K562 (cell line): ENCODE results near the gene WFIKKN2. TPM values are rescaled to one million over a fixed set of nuclear protein-coding genes. Genes with fewer than 3 reads are reported as not detected.

Experiments used
- ATAC-seq: fragments of 200-7000 bp; cut with Tn5 transposase; 3 replicates; pipeline ENCODE4 v1.9.1; 2020; ENCODE audit warnings: moderate library complexity
- BruUV-seq: library from RNA; stranded (reverse); fragments of 400-500 nt; replicated peaks from 2 replicates; lab custom pipeline; 2021; lab: Mats Ljungman, UMichigan
- CTCF ChIA-PET: fragments of 300-600 bp; formaldehyde crosslinking; extraction: SDS; loops from one replicate; lab custom pipeline; 2021; ENCODE audit warnings: low intra/inter-chr PET ratio; lab: Yijun Ruan, JAX
- POLR2A ChIA-PET: fragments of 300-600, 350-650 bp; sonication (Branson Sonifier 250); formaldehyde crosslinking; extraction: SDS; loops from one replicate; lab custom pipeline; 2021; ENCODE audit warnings: antibody characterized with exemption, inconsistent platforms; lab: Yijun Ruan, JAX
- DNase-seq, 4 experiments: peaks; one replicate each; pipeline versions ENCODE4 v3.0.0 to v3.0.0-alpha.2; 2011 to 2018; ENCODE audit warnings: low spot score in 3 of 4, mixed read lengths in 3 of 4; ENCODE audit errors: extremely low read depth in 1 of 4
- FAIRE-seq: peaks from 2 replicates; lab custom pipeline; 2011; peaks lifted over from hg19 to GRCh38; lab: Jason Lieb, UNC
- H2AFZ ChIP-seq: 2 replicates; pipeline ENCODE4 v1.6.0; 2011; ENCODE audit warnings: low read depth, low read length, control low read depth, inconsistent platforms
- H3K27ac ChIP-seq: fragments of 200-600 bp; 3 replicates; pipeline ENCODE4 v1.8.0; 2011; ENCODE audit warnings: low read depth, mild to moderate bottlenecking, control low read depth, inconsistent platforms, low read length, moderate library complexity, mixed read lengths; ENCODE audit errors: extremely low read depth
- H3K27me3 ChIP-seq, 2 experiments: fragments of 300-600 bp in 1 of 2; 2 replicates in 1 of 2; 3 replicates in 1 of 2; pipeline versions ENCODE4 v1.6.0 to v1.8.0; 2011; ENCODE audit warnings: inconsistent platforms in 2 of 2, low read length in 2 of 2, mild to moderate bottlenecking in 1 of 2, mixed read lengths in 1 of 2, moderate library complexity in 1 of 2; ENCODE audit not compliant: control insufficient read depth in 2 of 2, insufficient read depth in 2 of 2
- H3K36me3 ChIP-seq: fragments of 300-600 bp; 3 replicates; pipeline ENCODE4 v1.8.0; 2011; ENCODE audit warnings: mild to moderate bottlenecking, low read length, inconsistent platforms; ENCODE audit not compliant: control insufficient read depth, insufficient read depth
- H3K4me1 ChIP-seq, 2 experiments: fragments of 200-600 bp in 1 of 2; replicated peaks in 1 of 2; 2 replicates in 1 of 2; 3 replicates in 1 of 2; pipeline versions ENCODE4 v1.5.1 to v1.8.0; 2011; ENCODE audit warnings: inconsistent platforms in 2 of 2, low read length in 2 of 2, mild to moderate bottlenecking in 1 of 2, mixed read lengths in 1 of 2, moderate library complexity in 1 of 2; ENCODE audit not compliant: control insufficient read depth in 2 of 2, insufficient read depth in 2 of 2
- H3K4me2 ChIP-seq: 2 replicates; pipeline ENCODE4 v1.6.1; 2011; ENCODE audit warnings: low read length, control low read depth, inconsistent platforms, mixed read lengths; ENCODE audit not compliant: insufficient read depth
- H3K4me3 ChIP-seq: fragments of 200-600 bp; sonication (generic), shearing (Covaris generic); 2 replicates; pipeline ENCODE4 v1.5.1; 2016; ENCODE audit warnings: control low read depth, inconsistent platforms
- H3K79me2 ChIP-seq: fragments of 200-600 bp; 3 replicates; pipeline ENCODE4 v1.8.0; 2011; ENCODE audit warnings: low read length, inconsistent platforms; ENCODE audit not compliant: control insufficient read depth, insufficient read depth
- H3K9ac ChIP-seq, 2 experiments: 2 replicates each; pipeline versions ENCODE4 v1.6.0 to v1.6.1; 2011; ENCODE audit warnings: low read depth in 2 of 2, low read length in 2 of 2, control low read depth in 1 of 2, inconsistent platforms in 1 of 2, mild to moderate bottlenecking in 1 of 2, mixed read lengths in 1 of 2; ENCODE audit not compliant: insufficient read depth in 1 of 2
- H3K9me1 ChIP-seq: one replicate; pipeline ENCODE4 v1.6.0; 2011; ENCODE audit warnings: inconsistent platforms, mild to moderate bottlenecking, low read length, moderate library complexity; ENCODE audit not compliant: control insufficient read depth, insufficient read depth
- H3K9me3 ChIP-seq: replicated peaks from 2 replicates; pipeline ENCODE4 v1.5.1; 2011; ENCODE audit warnings: low read depth, low read length, inconsistent platforms; ENCODE audit not compliant: control insufficient read depth, insufficient read depth
- H4K20me1 ChIP-seq: replicated peaks from 2 replicates; pipeline ENCODE4 v1.6.1; 2011; ENCODE audit warnings: low read length, inconsistent platforms, mixed read lengths; ENCODE audit not compliant: control insufficient read depth, insufficient read depth
- ARID4B ChIP-seq: sonication (generic); formaldehyde crosslinking; IDR thresholded peaks from 2 replicates; pipeline ENCODE4 v1.8.0; 2022; ENCODE audit warnings: mild to moderate bottlenecking, missing genetic modification reagents
- FOXK2 ChIP-seq, 2 experiments: fragments of 450-650 bp; IDR thresholded peaks in 1 of 2; conservative IDR thresholded peaks in 1 of 2; 2 replicates each; pipeline ENCODE4 v1.6.1; 2016; ENCODE audit warnings: low read depth in 2 of 2, mild to moderate bottlenecking in 1 of 2
- KAT2B ChIP-seq: IDR thresholded peaks from one replicate; pipeline ENCODE4 v1.6.1; 2012; ENCODE audit warnings: low read depth, mild to moderate bottlenecking, control low read depth, inconsistent platforms, low read length, moderate library complexity
- MAFK ChIP-seq: IDR thresholded peaks from 2 replicates; pipeline ENCODE4 v1.6.1; 2011; ENCODE audit warnings: low read length, improper control_type of control experiment
- PML ChIP-seq: IDR thresholded peaks from 2 replicates; pipeline ENCODE4 v1.6.1; 2012; ENCODE audit warnings: low read length, inconsistent platforms
- SMAD1 ChIP-seq: fragments of 150-350 bp; IDR thresholded peaks from 2 replicates; pipeline ENCODE4 v1.6.1; 2014; ENCODE audit warnings: low read length, low read depth; ENCODE audit not compliant: partially characterized antibody
- TRIM25 ChIP-seq: fragments of 450-650 bp; IDR thresholded peaks from 2 replicates; pipeline ENCODE4 v1.7.0; 2016; ENCODE audit warnings: borderline replicate concordance
- ZBTB2 ChIP-seq: fragments of 450-650 bp; IDR thresholded peaks from 2 replicates; pipeline ENCODE4 v1.6.1; 2016; ENCODE audit warnings: antibody characterized with exemption
- ZC3H11A ChIP-seq: IDR thresholded peaks from 2 replicates; pipeline ENCODE4 v1.6.1; 2012; ENCODE audit warnings: low read depth, low read length, improper control_type of control experiment
- ZKSCAN1 ChIP-seq: fragments of 150-350 bp; IDR thresholded peaks from 2 replicates; pipeline ENCODE4 v1.6.1; 2016; ENCODE audit warnings: low read depth, low read length
- ZNF184 ChIP-seq: sonication (generic); formaldehyde crosslinking; IDR thresholded peaks from 2 replicates; pipeline ENCODE4 v1.5.0; 2020; ENCODE audit warnings: missing genetic modification reagents
- ZNF232 ChIP-seq: sonication (generic); formaldehyde crosslinking; IDR thresholded peaks from 2 replicates; pipeline ENCODE4 v1.8.0; 2022; ENCODE audit warnings: mild to moderate bottlenecking, missing genetic modification reagents
- ZNF551 ChIP-seq: fragments of 250-450 bp; sonication (Bioruptor Pico); IDR thresholded peaks from 2 replicates; pipeline ENCODE4 v1.5.0; 2021; ENCODE audit warnings: mild to moderate bottlenecking, moderate library complexity
- WGBS: fragments of 100-300 bp; shearing (Covaris generic); methylation state at CpG from one replicate; pipeline ENCODE4 v1.1.6; 2016; ENCODE audit warnings: low coverage, mixed read lengths; ENCODE audit not compliant: insufficient coverage; ENCODE audit errors: missing lambda C conversion rate; 5-methylcytosine and 5-hydroxymethylcytosine counted together
- in situ Hi-C: fragments of 300-500 bp; cut with MboI; formaldehyde crosslinking; loops from 4 replicates; pipeline ENCODE4 v1.15.0; 2018; ENCODE audit warnings: inconsistent platforms, mixed read lengths
- intact Hi-C: fragments of 100-400 bp; cut with micrococcal nuclease; formaldehyde crosslinking; loops from 2 replicates; pipeline ENCODE4 v1.14.2; 2022
- polyA plus RNA-seq, 8 experiments: library from polyadenylated mRNA; depleted of rRNA in 4 of 8; stranded (reverse) in 5 of 8; unstranded in 3 of 8; fragments of >200 nt; fragmentation: Nextera tagmentation in 2 of 8; fragmentation: Illumina TruSeq in 1 of 8; extraction: Ambion mirVana in 2 of 8; extraction: Trizol in 1 of 8; gene quantifications; 2 replicates each; pipeline versions ENCODE4 v1.2.1 to v1.2.3, GENCODE V29; 2011 to 2014; ENCODE audit warnings: inconsistent platforms in 1 of 8, missing spikeins in 1 of 8
- total RNA-seq, 7 experiments: library from RNA; depleted of rRNA in 6 of 7; stranded (reverse); fragments of >200 nt in 6 of 7; fragmentation: Illumina TruSeq in 2 of 7; extraction: Trizol in 2 of 7; gene quantifications; 2 replicates each; pipeline versions ENCODE4 v1.2.1 to v1.2.3, GENCODE V29; 2011 to 2021; ENCODE audit warnings: low replicate concordance in 1 of 7

WFIKKN2 gene
- total and polyA plus RNA-seq, 9 of the 15 experiments (the other 6 are each of a cell fraction or from before 2014, with no cell fraction given): 0.07 TPM; not detected in 8

- TF ChIP-seq SMAD1 (no peak), ZNF232 (no peak), MAFK (peak; percentile 42; the same call in 1 of the 2 replicates), ZBTB2 (no peak)
Observed at GRCh38 chr17:50864747-50865059, 29.3 kb downstream of the WFIKKN2 start (continued).

GRCh38 chr17:50865060-50865867 lies 29.9 kb downstream of the WFIKKN2 start:
- Histone ChIP-seq H3K4me2 (peak overlapping the region; percentile 95), H3K9ac (peak overlapping the region; percentile 80 to 98), H3K9me1 (no peaks in the 10 kb centered on the region), H2AFZ (peak overlapping the region; percentile 54), H4K20me1 (peaks cover 12% of the 10 kb centered on the region), H3K9me3 (no peaks in the 10 kb centered on the region), H3K4me1 (peaks cover 11 to 13% of the 10 kb centered on the region in 2 experiments; a peak in 4 of 5 replicates), H3K4me3 (peak overlapping the region; percentile 88), H3K27ac (peak overlapping the region; percentile 88), H3K79me2 (peaks cover 41% of the 10 kb centered on the region), H3K36me3 (peaks cover 26% of the 10 kb centered on the region), H3K27me3 (no peaks in the 10 kb centered on the region)
- intact Hi-C loops: loop anchor here (5.0 kb wide), 1 partner anchor 302 kb away; the partner anchor contains the start of gene NME2
- peak; percentile 67 to 74 (median 70) for DNase-seq
- TSS peak; percentile 45 for BruUV-seq
- 0% methylated on average over 39 of the region's 50 CpGs for WGBS
- ATAC-seq: peak; percentile 49
- POLR2A ChIA-PET: interaction anchor here (0.6 to 7.7 kb wide), 40 partner anchors 9 to 1090 kb away, joined by 3 to 207 read pairs (median 6); no protein-coding TSS in a partner anchor
- in situ Hi-C loops: loop anchor here (10.0 kb wide), 1 partner anchor 290 kb away; the partner anchor contains the start of gene NME1
- CTCF ChIA-PET: no interaction called here
- FAIRE-seq: no peak
- TF ChIP-seq TRIM25 (no peak), ZNF551 (CRISPR knock-in tag) (no peak), ZC3H11A (no peak), FOXK2 (conservative IDR thresholded peaks at IDR 0.05 in 1 of 2, IDR thresholded peaks at IDR 0.05 in 1 of 2; ENCODE audit: low read depth in 2 of 2) (peak; percentile 36 to 47; a peak in 1 of 4 replicates), KAT2B (no peak), ZNF184 (CRISPR knock-in tag) (no peak), ZKSCAN1 (no peak), ARID4B (CRISPR knock-in tag) (peak; percentile 30; the same call in 1 of the 2 replicates), PML (peak; percentile 50)
